ENCODE data around the gene ELOVL2.

The ELOVL2 gene

DNA sequence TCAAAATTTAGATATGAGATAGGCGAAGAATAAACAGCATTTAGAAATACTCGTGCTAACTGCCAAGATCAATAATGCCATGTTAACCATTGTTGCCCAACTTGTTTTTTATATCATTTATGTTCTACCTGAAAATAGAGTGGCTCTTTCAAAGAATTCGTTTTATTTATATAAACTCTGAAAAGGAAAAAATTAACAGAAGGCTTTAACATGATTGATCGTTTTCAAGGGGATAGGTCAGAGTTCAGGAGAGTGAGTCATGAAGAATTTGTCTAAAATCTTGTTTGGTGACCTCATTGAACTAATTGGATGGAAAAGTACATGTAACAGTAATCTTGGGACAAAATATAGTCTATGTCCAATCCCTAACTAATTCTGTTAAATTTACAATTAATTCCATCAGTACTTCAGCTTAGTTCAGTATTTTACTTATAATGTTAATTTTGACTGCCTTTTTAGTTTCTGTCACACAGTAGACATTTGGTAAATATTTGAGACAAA is 11.1 kb upstream of the ELOVL2 start:
- no peak for DNase-seq

DNA sequence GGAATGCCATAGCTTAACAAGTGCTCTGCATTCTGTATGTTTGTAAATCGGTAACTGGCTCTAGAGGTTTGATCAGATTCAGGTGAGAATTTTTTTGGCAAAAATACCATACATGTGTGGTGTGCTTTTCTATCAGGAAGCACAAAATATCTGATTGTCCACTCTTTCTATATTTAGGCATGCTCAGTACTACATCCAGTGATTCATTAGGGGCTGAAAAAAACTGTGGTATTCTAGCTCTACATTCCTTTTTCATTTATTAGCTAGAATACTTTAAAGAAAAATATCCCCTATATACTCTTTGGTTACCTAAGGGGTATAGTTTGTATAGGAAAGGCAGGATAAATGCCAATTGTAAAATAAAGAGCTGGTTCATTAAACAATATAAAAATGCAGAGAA is 10.6 kb upstream of the ELOVL2 start:
- no peak for DNase-seq

DNA sequence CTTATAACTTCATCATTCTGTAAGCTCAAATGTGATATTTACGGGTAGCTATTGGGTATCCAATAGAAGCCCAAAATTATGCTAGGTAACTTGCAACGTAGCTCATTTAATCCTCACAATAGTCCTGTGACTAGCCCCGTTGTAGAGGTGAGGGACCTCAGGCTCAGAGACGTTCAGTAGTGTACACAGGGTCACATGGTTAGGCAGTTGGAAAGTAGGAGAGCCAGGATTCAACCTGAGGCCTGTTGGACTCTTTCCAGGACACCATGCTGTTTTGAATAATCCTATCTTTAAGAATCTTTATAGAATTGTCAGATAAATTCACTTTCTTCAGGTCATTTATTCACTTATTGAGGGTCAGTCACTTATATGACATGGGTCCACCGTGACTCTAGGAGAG is 9.2 kb upstream of the ELOVL2 start:
- DNase-seq = no peak

DNA sequence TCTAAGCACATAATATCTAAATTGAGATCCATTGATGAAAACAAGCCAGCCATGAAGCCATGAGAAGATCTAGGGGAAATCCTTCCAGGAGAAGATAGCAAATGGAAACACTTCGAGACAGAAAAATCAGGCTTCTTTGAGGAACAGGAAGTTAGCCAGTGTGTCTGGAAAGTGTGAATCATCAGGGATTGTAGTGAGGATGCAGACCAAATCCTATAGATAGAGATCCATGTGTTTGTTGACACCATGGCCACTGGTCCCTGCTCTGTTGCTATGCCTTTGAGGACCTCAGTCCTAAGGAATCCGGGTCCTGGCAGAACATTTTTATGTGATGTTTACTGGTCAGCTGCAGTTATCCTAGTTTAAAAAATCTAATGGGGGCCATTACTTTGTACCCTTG is 6.6 kb upstream of the ELOVL2 start:
- no peak for DNase-seq

DNA sequence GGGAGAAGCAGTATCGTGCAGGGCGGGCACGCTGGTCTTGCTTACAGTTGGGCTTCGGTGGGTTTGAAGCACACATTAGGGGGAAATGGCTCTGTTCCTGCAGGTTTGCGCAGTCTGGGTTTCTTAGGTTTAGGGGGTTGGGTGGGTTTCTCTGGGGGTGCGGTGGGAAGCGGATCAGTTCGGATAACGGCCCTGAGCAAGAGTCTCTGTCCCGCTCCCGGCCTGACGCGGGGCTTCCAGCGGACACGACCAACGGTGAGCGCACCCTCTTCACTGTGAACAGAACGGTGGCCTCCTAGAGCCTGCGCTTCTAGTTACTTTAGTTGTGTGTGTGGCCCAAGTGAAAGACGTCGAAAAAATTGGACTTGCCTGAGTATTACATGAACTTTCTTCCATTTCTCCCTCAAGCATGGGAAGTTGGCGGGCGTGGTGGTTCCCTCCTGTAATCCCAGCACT is 635 bp upstream of the ELOVL2 start:
- DNase-seq = no peak

DNA sequence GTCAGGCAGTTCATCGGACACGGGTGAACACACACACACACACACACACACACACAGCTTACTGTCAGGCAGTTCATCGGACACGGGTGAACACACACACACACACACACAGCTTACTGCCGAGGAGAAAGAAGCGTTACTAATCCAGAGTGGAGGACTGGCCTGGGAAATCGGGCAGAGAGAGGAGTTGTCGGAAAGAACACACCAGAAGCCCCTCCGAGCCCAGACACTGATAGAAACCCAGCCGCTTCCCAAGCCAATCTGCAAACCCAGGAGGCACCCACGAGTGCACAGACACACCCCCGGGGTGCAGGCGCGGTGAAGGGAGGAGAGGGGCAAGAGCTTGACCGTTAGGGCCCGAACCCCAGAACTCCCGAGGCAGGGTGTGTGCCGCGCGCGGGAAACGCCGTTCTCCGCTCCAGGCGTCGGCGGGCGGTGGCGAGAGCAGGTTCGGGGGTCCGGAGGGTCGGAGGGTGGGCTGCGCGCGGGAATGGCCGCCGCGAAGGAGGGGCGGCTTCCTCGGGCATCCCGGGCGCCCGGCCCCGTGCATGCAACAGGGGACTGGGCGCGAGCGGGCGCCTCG is 636 bp downstream of the ELOVL2 start:
- no peak for DNase-seq

DNA sequence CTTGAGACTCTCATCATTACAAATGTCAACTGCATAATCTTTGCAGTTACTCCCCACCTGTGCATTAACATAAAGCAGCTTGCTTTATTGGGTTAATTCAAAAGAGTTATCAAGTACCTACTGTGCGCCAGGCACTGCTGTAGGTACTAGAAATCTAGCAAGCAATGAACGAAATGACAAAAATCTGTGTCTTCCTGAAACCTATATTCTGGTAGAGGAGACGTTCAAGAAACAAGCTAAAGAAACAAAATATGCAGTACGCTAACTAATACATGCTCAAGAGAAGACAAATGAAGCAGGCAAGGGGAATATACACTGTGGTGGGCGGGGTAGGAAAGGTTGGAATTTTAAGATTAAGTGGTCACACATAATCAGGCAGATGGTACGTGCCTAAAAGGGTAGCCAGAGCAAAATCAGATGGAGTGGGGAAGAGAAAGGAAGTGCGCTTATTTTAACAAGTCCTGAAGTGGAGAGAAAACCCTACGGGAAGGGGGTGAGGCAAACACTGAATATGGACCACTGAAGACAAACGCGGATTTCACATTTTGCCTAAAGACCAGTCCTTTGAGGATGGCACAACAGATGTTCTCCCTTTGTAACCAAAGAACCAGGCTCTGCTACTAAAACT is 1.2 kb downstream of the ELOVL2 start:
- DNase-seq = no peak

DNA sequence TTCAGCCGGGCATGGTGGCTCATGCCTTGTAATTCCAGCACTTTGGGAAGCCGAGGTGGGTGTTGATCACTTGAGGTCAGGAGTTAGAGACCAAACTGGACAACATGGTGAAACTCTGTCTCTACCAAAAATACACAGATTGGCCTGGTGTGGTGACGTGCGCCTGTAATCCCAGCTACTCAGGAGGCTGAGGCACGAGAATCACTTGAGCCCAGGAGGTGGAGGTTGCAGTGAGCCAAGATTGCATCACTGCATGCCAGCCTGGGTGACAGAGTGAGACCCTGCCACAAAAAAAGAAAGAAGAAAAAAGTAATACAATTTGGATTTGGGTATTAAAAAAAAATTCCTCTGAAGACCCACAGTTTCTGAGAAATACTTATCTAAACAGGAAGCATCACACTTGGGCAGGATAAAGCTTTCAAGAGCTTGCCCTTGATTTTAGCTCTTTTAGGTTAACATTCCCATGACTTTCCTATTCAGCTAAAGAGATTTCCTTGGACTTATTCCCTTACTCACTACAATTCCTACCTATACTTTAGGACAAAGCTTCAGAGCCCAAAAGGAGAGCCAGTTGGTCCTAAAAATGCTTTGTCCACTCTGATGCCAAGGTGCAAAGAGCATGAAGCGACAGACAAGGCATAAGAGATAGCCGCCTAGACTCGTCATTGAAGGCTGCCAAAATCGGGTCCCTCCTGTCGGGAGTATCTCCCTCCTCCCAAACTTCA is 1.9 kb downstream of the ELOVL2 start:
- no peak for DNase-seq

DNA sequence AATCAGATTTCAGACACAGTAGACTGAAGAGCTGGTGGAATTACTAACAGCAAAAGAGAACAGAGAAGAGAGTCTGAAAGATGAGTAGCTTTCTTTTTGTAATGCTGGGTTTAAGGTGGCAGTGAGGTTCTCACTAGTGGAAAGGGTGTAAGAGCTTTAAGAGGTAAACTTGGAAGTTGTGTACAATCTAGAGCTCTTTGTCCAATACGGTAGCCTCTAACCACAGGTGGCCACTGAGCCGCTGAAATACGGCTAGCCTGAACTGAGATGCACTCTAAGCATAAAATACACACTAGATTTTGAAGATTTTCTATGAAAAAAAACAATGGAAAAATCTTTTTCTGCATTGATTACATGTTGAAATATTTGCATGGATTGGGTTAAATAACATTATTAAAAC is 4.0 kb downstream of the ELOVL2 start:
- DNase-seq = no peak

DNA sequence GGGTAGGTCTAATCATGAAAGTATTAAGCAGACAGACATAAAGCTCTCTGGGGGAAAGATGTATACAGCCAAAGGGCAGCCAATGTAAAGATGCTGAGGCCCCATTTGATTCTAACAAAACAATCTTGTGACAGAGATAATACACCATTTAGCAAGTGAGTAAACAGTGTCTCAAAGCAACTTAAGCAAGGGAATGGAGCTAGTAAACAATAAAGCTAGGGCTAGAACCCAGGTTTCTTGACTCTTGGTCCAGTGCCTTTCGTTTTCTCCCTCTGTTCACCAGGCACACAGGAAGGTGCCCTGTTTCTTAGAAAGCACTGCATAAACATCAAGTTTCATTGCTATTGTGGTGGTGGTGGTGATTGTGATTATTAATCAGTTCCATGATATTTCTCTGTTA is 5.1 kb downstream of the ELOVL2 start:
- no peak for DNase-seq

DNA sequence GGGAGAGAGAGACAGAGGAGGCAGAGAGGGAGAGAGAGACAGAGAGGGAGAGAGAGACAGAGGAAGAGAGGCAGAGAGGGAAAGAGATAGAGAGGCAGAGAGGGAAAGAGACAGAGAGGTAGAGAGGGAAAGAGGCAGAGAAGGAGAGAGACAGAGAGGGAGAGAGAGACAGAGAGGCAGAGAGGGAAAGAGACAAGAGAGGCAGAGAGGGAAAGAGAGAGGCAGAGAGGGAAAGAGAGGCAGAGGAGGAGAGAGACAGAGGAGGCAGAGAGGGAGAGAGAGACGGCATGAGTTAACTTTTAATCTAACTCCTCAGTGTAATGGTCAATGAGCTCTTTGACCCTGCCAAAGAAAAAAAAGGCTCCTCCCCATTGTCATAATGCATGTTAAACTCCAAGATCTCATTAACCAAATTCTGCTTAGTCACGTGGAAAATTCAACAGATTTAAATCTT is 7.1 kb downstream of the ELOVL2 start:
- DNase-seq = no peak

DNA sequence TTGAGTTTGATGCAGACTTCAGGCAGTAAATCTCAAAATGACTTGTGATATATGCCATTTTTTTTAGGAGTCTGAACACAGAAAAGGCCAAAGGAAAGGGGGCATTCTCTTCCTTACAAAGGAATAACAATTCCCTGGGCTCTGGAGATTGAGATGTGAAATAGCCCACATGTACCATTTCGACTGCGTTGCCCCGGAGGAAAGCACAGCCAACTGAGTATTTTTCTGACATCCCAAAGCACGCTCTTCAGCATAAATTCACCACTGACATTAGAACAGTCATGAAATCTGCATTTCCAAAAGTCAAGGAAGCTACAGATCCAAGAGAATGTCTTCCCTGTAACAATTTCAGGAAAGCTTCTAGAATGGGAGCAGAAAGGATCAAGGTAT is 7.8 kb downstream of the ELOVL2 start:
- no peak for DNase-seq

DNA sequence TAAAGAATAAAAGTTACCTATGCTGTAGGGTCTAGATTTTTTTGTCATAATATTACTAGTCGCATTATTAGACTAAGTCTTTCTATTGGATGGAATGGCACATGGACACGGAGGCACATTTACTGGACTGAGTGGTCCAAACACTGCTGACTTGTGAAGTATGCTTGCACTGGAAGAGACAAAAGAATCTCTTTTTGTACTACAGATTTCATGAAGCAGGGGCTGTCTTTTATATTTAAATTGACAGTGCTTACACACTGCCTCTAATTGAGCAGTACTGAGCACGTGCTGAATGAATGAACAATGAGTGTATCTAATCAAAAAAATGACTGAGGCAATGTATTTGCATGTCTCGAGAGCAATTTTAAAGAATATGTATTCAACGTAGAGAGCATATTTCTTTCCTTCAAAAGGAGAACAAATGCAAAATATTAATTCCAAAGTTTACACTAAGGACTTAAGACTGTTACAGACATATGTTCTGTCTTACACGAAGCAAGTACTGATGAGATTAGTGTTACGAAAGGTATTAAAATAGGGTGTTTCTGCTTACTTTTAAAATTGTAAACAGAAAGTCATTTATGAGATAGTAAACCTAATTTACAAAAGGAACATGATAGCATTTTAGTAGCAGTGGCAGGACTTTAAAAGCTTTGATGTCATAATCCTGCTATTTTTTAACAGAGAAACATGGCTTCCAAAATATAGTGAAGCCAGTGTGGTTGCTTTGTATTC is 8.3 kb downstream of the ELOVL2 start:
- no peak for DNase-seq

DNA sequence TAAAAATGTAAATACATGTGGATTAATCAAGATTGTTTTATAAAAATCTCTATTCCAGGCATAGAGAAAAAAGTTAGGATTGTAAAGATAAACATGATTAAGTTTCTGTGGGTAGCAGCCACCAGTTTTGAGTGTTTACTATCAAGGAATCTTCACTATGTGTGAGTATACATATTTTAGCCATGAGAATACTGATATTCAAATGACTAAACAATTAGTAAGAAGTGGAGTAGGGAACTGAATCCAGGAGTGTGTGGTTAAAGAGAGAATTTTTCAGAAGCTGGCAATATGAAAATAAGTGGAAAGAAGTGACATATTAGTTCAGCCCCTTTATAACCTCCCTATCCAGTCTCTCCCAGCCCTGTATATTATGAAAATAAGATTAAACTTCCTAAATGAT is 10.3 kb downstream of the ELOVL2 start:
- DNase-seq = no peak

DNA sequence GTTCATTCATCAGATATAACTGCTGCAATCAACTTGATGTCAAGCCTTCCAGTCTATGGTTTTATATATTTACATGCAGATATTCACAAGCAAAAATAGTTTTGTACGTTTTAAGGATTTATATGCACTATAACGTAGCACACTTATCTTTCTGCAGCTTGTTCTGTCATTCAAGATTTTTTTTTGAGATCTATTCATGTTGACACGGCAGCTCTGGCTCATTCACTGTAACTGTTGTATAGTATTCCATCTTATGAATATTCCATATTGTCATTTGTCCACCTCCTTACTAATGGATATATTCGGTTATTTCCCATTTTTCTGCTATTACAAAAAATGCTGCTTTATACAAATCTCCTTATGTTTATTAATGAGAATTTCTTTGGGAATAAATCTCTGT is 13.2 kb downstream of the ELOVL2 start:
- DNase-seq = no peak

DNA sequence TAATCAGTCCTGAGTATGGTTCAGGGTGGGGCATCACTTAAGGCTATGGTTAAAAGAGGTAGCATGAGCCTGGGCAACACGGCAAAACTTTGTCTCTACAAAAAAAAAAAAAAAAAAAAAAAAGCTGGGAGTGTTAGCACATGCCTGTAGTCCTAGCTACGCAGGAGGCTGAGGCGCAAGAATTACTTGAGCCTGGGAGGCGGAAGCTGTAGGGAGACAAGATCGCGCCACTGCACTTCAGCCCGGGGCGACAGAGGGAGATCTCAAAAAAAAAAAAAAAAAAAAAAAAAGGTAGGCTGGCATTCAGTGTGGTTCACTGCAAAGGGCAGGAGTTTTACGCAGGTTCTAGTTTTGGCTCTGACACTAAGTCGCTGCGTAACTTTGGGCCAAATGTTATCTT is 15.1 kb downstream of the ELOVL2 start:
- no peak for DNase-seq

DNA sequence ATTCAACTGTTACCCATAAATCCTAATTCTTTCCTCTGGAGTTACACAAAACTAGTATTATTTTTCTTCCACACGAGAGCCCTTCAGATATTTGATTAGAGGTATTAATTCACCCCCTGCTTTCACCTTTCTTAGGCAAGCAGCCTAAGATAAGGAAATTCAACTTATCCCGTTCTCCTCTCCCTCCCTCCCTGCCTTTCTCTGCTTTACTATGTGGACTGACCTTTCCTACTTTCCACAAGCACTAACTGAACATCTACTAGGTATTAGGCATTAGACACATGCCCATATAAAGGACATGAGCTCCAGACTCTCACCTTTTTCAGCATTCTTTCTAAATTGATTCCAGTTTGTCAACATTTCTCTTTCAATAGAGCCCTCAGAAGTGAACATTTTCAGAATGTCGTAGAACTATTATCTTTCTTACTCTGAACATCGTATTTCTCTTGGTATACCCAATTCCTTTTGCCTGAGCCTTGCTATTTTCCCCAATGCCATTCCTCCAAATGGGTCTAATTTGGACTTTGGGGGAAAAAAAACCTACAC is 16.5 kb downstream of the ELOVL2 start:
- no peak for DNase-seq

DNA sequence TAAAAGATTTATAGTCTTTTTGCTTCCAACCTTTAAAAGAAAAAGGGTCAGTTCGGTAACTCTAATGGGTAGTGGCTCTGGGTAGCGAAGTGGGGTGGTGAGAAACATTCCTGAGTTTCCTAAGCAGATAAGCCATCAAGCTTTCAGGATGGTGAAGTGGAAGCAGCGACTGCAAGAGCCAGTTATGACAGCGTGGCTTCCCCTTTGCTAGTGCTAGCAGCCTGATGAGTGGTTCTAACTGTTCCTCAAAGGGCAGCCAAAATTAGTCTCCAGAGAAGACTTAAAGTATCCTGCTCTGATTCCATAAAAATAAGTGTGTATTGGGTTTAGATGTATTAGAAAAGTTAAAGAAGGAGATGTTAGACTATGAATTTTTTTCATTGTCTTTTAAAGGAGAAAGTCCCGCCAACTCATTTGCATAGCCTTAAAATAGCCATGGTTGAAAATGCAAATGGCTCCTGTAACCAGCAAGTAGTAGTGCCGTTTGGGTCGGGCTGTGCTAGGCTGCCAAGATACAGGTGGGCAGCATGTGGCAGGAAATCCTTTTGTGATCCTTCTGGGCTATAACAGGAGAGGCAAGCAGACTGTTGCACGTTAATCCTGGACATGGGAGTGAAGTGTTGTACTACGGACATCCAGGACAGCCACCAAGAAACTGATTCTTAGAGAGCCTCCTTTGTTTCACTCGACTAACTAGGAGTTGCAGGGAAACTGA is 18.0 kb downstream of the ELOVL2 start:
- no peak for DNase-seq

DNA sequence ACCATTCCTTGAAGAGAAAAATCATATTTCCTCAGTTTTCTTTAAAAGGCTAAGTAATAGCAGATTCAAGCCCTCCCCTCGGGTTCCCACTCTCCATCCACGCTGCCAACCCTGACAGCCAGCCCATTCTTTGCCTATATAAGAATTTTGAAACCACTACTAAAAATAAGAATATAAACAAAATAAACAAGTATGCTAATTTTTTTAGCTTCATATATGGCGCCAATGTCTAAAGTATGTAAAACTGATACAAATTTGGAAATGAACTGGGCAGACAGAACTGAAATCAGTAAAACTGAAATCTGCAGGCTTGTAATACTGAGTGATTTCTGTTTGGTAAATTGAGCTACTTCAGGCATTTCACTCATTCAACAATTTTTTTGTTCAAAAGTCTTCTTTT is 19.0 kb downstream of the ELOVL2 start:
- no peak for DNase-seq

DNA sequence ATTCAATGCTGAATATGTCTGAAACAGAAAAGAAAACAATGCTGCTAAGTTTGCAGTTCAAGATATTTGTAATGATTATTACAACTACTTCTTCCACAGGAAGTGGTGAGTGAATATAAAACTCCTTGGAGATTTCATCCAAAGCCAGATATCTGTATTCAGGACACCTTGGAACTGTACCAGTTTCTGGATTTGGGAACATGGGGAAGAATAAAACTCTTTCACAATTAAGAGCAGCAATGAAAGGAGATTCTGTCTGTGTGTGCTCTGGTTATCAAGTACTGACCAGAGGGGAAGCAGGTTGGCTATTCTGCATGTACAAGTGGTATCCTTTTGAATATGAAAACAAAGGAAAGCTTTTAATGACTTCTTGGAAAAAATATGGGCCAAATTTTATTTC is 21.1 kb downstream of the ELOVL2 start:
- DNase-seq = no peak

DNA sequence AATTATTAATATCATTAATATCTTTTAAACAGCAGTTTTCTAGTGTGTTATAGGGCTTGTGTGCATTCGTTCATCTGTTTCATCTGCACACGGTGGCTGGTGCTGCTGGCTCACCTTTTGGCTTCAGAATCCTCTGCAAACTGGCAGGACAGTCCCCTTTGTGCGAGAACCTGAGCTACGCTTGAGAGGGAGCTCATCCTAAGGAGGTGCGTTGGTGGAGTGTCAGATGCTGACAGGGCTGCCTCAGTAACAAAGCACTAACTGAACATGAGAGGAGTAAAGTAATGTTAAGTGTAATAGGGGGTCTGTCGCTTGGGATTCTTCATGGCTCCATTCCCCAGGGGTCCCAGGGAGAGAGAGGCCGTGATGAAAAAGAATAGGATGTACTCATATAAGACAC is 22.4 kb downstream of the ELOVL2 start:
- no peak for DNase-seq

DNA sequence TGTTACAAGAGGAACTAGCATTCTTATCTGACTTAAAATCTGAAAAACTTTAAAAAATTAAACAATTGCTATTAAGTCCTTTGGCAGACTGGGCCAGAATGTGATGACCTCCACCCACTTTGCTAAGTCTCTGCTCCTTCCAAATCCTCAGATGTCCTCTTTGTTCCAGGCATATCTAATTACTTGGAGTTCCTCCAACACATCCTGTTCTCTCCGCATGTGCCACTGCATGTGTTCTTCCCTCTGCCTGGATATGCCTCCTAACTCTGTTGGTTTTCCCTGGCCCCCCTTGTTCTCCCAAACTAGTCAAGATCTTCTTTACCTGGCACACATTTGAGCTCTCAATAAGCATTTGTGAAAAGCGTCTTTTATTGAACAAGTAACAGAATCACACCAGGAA is 23.1 kb downstream of the ELOVL2 start:
- no peak for DNase-seq

DNA sequence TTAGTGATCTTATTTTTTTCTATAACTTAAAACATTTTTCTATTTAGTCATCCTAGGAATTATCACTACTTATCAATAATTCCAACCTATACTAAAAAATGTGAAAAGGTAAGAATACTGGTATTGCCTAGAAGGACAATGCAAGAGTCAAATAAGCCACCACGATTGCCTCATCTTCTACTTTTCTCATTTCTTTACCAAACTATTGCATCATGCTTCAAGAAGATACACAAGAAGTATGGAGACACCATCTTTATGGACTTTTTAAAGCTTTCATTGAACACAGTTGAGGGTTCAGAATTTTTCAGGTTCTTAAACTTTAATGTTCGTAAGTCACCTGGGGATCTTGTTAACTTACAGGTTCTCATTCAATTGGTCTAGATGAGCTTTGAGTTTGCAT is 25.9 kb downstream of the ELOVL2 start:
- no peak for DNase-seq

Measured in activated CD4-positive, alpha-beta T cell treated with anti-CD3 and anti-CD28 coated beads, Interleukin-2, Interleukin-6, amounts not matched to agents 100 ng/mL and 50 ng/mL, durations not matched to agents 16 hours and 8 hours (primary cell).